Measurements from ENCODE around the gene LYZL6.
A peak's percentile ranks its signal among the peaks of the same experiment; 100 is the strongest.
"Not testable (repeated sequence)": the region's sequence is repeated elsewhere in the genome, so short reads cannot be mapped to it uniquely, and the experiment has no call there.

Gene LYZL6

GRCh38 chr17:35944151-35944550 is 638 bp upstream of the LYZL6 start:
- DNase-seq: no peak

GRCh38 chr17:35942588-35943186 is 826 bp downstream of the LYZL6 start:
- no peak for DNase-seq

- not testable (repeated sequence) for DNase-seq
Observed at GRCh38 chr17:35938492-35938891, 5.0 kb downstream of the LYZL6 start.

DNA sequence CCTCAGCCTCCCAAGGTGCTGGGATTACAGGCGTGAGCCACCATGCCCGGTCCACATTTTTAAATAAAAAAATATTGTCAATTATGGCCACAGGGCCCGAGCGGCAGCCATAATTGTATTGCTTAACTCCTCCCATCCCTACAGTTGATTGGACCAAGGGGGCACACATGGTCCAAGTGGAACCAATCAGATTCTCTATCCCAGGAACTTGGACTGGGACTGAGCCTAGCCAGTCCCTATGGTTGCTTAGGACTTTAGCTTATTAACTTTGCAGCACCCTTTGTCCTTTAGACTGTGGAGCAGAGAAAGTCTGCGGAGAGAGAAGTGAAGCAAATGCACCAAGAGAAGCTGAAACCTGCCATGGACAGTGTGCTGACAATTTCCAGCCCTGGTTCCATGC is 7.5 kb downstream of the LYZL6 start:
- no peak for DNase-seq

- no peak for DNase-seq
Observed at GRCh38 chr17:35934760-35935159, 8.8 kb downstream of the LYZL6 start.

DNA sequence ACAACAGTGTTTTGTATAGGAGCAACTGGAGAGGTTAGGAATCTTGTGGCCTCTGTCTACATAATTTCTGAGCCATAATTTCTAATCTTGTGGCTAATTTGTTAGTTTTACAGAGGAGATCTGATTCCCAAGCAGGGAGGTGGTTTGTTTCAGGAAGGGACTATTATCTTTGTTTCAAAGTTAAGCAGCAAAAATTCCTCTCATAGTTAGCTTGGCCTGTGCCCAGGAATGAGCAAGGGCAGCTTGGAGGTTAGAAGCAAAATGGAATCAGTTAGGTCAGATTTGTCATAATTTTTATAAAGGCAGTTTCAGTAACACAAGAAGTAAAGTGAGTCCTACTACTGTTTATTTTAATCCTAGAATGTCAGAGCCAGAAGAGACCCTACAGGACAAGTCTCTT is 10.9 kb downstream of the LYZL6 start:
- DNase-seq: no peak

- no peak for DNase-seq
Observed at GRCh38 chr17:35931794-35932425, 11.6 kb downstream of the LYZL6 start.

- peak in 1 of 2 donors; percentile 7 for DNase-seq
Observed at GRCh38 chr17:35930211-35931065, 13.1 kb downstream of the LYZL6 start, which contains the start of gene RDM1. Gene RDM1 (minus strand): TSS chr17:35930773. CDS start chr17:35930727, 46 bp downstream.

- DNase-seq: no peak
Observed at GRCh38 chr17:35927714-35928113, 15.8 kb downstream of the LYZL6 start.

- no peak for DNase-seq
Observed at GRCh38 chr17:35923609-35924114, 19.9 kb downstream of the LYZL6 start.

GRCh38 chr17:35920229-35920628 is 23.3 kb downstream of the LYZL6 start:
- no peak for DNase-seq

DNA sequence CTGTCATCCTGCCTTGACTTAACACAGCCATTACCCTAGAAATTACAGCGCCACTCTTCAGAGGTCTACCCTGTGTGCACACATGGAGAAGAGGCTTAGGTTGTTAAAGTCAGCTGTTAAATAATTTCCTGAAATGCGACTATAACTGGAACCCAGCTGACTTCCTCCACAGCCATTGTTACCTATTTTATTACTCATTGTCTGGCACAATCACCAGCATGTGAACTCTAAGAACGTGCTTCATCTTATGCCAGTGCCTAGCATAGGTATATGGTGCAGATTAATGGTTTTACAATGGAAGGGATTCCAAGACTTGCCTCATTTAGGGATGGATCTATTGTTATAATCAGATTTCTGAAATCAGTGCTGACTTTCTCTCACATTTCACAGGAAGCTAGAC is 24.8 kb downstream of the LYZL6 start:
- no peak for DNase-seq

- no peak for DNase-seq
Observed at GRCh38 chr17:35917519-35918213, 25.8 kb downstream of the LYZL6 start.

- no peak for DNase-seq
Observed at GRCh38 chr17:35915153-35915964, 28.2 kb downstream of the LYZL6 start.

GRCh38 chr17:35914354-35914753 is 29.2 kb downstream of the LYZL6 start:
- DNase-seq: no peak

DNA sequence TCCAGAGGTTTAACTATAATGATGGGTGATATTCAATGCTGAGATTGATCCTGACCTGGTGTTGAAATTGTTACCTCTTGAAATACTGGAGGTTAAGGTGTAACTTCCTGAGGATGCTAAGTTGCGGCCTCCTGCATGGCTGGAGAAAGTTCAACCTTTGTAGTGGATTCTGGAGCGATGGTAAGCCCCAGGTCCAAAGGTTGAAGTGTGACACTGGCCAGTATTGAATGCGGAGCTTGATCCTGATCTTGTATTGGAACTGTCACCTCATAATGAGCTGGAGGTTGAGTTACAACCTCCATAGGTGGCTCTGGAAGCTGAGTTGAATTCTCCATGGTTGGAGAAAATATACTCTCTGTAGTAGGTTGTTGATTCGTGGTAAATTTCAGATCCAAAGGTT is 29.9 kb downstream of the LYZL6 start:
- no peak for DNase-seq

DNA sequence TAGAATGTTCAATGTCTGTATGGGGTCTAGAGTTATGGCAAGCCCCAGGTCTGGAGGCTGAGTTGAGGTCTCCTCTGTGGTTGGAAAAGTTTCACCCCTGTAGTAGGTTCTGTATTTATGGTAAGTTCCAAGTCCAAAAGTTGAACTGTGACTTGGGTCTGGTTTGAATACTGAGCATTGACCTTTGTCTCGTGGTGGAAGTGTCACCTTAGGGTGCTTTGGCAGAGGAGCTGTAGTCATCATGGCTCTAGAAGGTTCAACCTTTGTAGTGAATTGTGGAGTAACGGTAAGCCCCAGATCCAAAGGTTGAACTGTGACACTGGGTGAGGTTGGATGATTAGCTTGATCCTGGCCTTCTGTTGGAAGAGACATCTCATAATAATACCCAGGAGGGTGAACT is 30.6 kb downstream of the LYZL6 start:
- no peak for DNase-seq

- DNase-seq: no peak
Observed at GRCh38 chr17:35912339-35912912, 31.1 kb downstream of the LYZL6 start.

DNA sequence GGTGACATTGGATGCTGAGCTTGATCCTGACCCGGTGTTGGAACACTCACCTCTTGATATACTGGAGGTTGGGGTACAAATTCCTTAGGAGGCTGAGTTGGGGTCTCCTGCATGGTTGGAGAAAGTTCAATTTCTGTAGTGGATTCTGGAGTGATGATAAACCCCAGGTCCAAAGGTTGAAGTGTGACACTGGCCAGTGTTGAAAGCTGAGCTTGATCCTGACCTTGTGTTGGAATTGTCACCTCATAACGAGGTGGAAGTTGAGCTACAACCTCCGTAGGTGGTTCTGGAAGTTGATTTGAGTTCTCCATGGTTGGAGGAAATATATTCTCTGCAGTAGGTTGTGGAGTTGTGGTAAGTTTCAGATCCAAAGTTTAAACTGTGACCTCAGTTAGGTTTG is 34.1 kb downstream of the LYZL6 start:
- DNase-seq: no peak

DNA sequence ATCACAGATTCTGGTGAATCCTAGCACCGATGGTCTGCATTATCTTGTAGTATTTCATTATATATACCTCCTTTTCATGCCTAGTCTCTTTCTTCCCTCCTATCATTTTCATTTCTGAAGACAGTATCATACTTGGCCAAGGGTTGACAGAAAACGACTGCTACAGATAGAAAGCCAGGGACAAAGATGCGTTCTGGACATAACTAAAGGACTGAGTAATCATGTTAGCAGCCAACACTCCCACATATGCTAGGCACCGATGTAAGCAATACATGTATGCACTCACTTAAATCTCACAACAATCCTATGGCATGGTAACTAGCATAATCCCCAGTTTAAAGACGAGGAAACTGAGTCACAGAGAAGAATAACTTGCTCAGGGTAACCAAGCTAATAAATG is 35.8 kb downstream of the LYZL6 start:
- no peak for DNase-seq

GRCh38 chr17:35906926-35907637 is 36.4 kb downstream of the LYZL6 start:
- no peak for DNase-seq
